Activated CD4-positive, CD25-positive, alpha-beta regulatory T cell treated with anti-CD3 and anti-CD28 coated beads, Interleukin-2, amount 50 U/mL, for 24 hours (primary cell): Measurements from ENCODE around the gene RPA1.

Experiments used
- ATAC-seq, 2 donors: fragments of 150-1000 bp; cut with Tn5 transposase; one replicate each; pipeline ENCODE4 v1.10.0; 2021; ENCODE audit warnings: mild to moderate bottlenecking in 1 of 2, moderate library complexity in 1 of 2

RPA1 gene

DNA sequence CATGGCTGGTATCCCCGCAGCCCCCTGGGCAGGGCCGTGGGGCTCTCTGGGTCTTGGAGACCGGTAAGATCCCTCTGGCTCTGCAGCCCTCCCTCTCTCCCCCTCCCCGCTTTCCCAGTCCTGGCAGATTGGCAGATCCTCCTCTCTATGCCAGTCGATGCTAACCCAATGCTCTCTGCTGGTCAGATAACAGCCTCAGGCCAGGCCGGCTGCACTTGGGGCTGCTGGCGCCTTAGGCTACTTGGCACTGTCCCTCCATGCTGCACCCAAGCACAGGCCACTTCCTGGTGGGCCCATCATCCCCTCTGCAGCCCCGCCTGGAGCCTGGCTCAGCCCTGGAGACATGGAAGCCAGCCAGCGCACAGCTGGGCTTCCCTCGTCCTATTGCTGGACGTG, 113.6 kb downstream of the RPA1 start:
- ATAC-seq = no peak

GRCh38 chr17:1945621-1946020, 115.8 kb downstream of the RPA1 start:
- no peak for ATAC-seq

DNA sequence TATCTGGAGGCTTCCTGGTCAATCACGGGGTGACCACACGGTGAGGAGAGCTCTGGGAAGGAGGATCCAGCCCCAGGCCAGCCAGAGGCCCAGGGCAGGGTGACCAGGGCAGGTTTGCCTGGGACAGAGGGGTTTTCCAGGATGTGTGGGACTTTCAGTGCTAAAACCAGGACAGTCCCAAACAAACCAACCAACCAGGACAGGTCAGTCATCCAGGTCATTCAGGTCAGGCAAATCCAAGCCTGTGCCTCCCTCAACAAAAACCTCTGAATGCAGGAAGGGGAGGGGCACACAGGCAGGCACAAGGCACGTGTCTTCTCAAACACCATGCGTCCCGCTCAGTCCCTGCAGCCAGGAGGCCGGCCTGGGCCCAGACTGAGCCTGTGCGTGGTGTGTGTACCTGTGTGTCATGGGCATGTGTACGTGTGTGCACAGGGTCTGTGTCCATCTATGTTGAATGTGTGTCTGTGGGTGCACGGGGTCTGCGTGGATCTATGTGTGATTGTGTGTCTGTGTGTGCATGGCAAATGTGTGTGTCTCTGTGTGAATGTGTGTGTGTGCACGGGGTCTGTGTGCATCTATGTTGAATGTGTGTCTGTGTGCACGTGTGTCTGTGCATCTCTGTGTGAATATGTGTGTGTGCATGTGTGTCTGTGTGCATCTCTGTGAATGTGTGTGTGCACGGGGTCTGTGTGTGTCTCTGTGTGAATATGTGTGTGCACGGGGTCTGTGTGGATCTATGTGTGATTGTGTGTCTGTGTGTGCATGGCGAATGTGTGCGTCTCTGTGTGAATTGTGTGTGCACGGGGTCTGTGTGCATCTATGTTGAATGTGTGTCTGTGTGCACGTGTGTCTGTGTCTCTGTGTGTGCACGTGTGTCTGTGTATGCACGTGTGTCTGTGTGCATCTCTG, 116.5 kb downstream of the RPA1 start:
- no peak for ATAC-seq

DNA sequence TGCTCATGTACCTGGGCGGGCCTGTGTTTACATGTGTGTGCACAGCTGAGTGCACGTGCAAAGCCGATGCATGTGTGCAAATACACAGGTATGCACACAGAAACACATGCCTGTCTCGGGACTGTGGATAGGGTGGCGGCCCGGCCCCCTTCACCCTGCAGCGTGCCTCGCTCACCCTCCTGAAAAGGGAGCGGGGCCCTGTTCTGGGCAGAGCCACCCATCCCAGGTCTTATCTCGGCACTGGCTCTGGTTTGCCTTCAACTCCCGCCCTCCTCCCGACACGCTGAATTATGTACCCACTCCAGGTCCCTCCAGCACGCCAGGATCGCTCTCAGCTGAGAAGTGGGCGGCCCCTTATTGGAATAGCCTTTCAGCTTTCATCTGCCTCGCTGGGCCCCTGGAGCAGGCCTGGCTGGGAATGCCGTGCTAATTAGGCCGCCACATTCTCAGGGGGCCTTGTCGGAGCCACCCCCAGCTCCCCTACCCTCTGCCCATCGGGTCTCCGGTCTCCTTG, 117.5 kb downstream of the RPA1 start:
- no peak for ATAC-seq

- ATAC-seq = no peak
Observed at GRCh38 chr17:1947743-1948516, 118.1 kb downstream of the RPA1 start.

DNA sequence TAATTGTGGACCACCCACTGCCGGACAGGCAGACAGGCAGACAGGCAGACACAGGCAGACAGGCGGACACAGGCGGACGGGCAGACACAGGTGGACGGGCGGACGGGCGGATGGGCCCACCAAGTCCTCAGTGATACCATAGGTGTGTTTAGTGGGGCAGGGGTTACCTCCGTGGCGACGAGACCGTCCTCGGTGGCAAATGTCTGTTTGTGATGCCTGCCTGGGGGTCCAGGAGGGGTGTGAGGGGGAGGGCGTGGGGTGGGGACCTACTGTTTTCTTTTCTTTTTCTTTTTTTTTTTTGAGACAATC, 118.7 kb downstream of the RPA1 start:
- ATAC-seq = no peak
